ENCODE data around the gene YAE1.

Gene YAE1

DNA sequence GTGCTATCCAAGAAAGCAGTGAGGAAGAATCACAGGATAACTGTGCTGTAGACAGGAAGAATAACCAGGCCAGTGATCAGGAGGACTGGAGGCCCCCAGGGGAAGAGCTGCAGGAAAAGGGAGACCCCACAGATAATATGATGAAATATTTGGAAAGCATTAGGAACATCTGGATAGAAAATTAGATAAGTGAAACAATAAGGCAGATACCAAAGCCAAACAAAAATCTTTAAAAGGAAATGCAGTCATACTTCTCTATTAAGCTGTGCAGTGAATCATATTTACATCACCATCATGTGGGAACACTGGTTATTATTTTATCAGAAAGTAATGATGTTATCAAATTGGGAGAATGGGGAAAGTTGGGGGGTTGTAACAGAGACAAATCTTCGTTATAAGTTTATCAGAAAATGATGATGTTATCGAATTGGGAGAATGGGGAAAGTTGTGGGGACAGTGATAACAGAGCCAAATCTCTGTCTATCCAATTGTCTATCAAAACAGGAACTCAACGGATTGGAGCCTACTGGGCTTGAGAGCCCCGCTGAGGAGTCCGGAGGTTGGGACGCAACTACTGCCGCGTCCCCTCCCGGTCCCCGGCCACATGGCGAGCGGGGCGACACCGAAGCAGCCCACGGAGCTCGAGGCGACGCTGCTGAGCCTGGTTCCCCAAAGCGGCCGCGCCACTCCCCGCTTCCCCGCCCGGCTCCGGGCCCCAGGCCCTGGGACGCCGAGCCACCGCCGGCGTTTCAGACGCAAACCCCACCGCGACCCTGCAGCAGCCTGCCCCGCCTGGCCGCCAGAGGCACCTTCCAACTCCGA lies 43.1 kb downstream of the YAE1 start:
- DNase-seq: no peak

DNA sequence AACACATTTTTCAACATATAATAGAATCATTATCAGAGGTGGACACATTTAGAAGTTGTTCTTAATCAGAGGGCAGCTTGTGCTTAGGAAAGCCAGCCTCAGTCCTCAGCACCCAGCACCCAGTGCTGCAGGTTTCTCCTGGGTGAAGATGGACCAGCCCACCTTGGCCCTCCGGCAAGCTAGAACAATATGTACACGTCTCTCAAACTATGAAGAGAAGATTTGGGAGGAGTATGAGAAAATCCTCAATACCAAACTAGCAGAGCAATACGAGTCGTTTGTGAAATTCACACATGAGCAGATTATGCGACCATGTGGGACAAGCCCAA lies 43.7 kb downstream of the YAE1 start:
- no peak for DNase-seq

- DNase-seq: no peak
These were observed 47.4 kb downstream of the YAE1 start for GRCh38 chr7:39613577-39613976.

DNA sequence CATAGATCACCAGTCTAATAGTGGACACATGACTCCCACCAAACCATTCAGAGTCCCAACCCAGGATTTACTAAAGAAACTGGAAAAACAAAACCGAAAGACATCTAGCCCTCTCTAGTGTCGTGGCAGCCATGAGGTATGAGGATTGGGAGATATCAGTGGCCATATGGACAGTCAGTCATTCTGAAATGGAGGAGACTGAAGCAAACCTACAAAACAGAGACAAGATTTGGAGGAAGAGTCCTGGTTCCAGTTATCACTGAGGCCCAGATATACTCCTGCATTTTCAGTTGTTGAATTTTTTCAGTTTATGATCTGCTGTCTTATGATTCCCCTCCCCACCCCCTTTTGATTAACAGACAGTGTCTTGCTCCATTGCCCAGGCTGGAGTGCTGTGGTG lies 48.1 kb downstream of the YAE1 start:
- no peak for DNase-seq

- DNase-seq: no peak
These were observed 49.3 kb downstream of the YAE1 start for GRCh38 chr7:39615350-39615975.

- no peak for DNase-seq
These were observed 49.9 kb downstream of the YAE1 start for GRCh38 chr7:39616138-39616537.

DNA sequence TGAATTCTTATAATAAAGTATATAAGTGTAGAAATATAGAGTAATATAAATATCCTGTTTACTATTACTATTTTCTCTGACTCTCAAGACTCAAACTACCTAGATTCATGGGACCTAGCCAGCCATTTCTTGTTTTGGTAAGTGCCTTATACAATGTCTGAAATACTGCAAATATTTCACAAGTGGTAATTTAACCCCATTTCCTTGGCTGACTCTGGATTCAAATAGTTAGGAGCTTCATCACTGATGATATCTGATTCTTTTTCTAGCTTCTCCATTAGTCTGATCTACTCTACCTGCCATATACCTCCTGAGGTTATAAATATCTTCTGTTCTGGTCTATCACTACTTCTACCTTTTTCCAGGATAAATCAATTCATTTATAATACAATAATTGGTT lies 50.8 kb downstream of the YAE1 start:
- no peak for DNase-seq

- DNase-seq: no peak
These were observed 52.7 kb downstream of the YAE1 start for GRCh38 chr7:39618868-39619267.

DNA sequence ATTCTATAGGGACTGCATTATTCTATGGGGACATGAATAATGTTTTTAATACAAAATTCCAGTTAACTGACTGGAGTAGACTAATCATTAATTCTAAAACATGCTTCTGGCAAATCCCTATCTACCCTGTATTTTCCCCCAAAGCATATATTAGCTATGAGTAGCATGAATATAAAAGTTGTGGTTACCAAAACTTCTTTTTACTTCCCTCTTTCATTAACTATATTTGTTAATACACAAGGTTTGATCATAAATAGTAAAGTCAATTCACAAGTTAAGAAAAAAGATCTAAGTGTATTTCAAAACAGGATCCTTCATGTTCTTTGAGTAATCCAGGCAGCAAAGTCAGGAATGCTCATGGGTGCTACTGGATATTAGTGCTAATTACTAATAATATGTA lies 54.3 kb downstream of the YAE1 start:
- no peak for DNase-seq

DNA sequence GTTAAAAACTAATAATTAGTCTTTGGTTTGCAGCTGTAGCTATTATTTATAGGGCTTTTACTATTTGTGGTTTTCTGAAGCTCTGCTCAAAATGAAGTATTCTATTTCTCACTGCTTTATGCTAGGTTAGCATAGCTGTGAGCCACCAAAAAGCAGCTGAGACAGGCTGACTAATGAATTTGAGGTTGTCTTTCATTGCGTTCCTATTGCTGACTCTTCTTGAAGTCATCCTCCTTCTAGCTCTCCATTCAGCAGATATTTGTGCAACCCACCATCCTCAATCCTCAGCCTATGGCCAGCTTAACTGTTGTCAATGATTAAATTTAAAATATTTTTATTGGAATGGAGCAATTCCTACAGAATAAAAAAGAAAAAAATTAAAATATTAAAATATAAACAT lies 55.1 kb downstream of the YAE1 start:
- DNase-seq: no peak

DNA sequence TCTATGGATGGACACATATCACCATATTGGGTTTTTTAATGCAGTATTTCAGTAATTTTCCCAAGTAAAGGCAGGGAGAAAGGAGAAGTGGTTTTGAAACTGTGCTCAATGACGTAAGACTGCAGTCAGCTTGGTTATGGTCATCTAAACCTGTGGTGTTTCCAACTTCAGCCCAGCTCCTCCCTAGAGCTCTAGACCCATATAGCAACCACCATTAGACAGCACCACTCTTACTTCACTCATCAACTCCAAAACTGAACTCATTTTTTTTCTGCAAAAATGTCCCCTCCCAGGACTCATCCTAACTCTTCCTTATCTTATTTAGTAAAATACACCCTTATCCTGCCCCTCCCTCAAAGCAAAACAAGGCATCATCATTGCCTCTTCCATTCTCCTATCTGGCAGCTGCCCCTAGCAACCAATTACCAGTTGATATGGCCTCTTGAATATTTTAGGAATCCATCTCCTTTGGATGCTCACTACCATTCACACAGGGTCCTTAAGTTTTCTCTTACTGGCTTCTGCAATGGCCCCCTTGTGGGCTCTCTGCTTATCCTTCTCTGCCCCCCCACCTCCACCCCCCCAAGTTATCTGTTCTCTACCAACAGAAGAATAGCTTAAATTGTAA lies 55.7 kb downstream of the YAE1 start:
- no peak for DNase-seq

Data from NCI-H1436 (cell line).